Suprapubic skin (tissue), 4 donors: Measurements from ENCODE around the gene LY6G6D. TPM values are rescaled to one million over a fixed set of nuclear protein-coding genes. Genes with fewer than 3 reads are reported as not detected.
A peak's percentile ranks its signal among the peaks of the same experiment; 100 is the strongest.

ENCODE experiments used
- DNase-seq, 2 donors: peaks; one replicate each; pipeline ENCODE4 v3.0.0-alpha.2; 2019; ENCODE audit warnings: low spot score in 2 of 2
- H3K27ac ChIP-seq: fragments of 200-600 bp; sonication (generic); one replicate; pipeline ENCODE4 v1.5.1; 2019
- H3K27me3 ChIP-seq: fragments of 200-600 bp; sonication (generic); one replicate; pipeline ENCODE4 v1.5.1; 2019
- H3K36me3 ChIP-seq: fragments of 200-600 bp; sonication (generic); one replicate; pipeline ENCODE4 v1.5.1; 2019
- H3K4me1 ChIP-seq: fragments of 200-600 bp; sonication (generic); one replicate; pipeline ENCODE4 v1.5.1; 2019
- H3K4me3 ChIP-seq: fragments of 200-600 bp; sonication (generic); one replicate; pipeline ENCODE4 v1.5.1; 2019; ENCODE audit warnings: mild to moderate bottlenecking
- H3K9me3 ChIP-seq: fragments of 200-600 bp; sonication (generic); one replicate; pipeline ENCODE4 v1.5.1; 2019
- CTCF ChIP-seq, 2 donors: fragments of 200-600 bp in 1 of 2; fragments of 450-650 bp in 1 of 2; sonication (generic) in 1 of 2; IDR thresholded peaks; one replicate each; pipeline ENCODE4 v1.5.1; 2016 to 2019; ENCODE audit warnings: antibody characterized with exemption in 2 of 2, mild to moderate bottlenecking in 1 of 2, moderate library complexity in 1 of 2
- EP300 ChIP-seq: sonication (generic); formaldehyde crosslinking; IDR thresholded peaks from one replicate; pipeline ENCODE4 v1.6.1; 2017; ENCODE audit warnings: antibody characterized with exemption
- POLR2A ChIP-seq, 2 donors: fragments of 450-650 bp; IDR thresholded peaks; one replicate each; pipeline ENCODE4 v1.6.1; 2017; ENCODE audit warnings: antibody characterized with exemption in 2 of 2, mild to moderate bottlenecking in 2 of 2, moderate library complexity in 2 of 2
- POLR2AphosphoS5 ChIP-seq, 3 donors: sonication (generic); formaldehyde crosslinking; IDR thresholded peaks; one replicate each; pipeline ENCODE4 v1.6.1; 2017; ENCODE audit warnings: antibody characterized with exemption in 3 of 3
- WGBS: methylation state at CpG from one replicate; pipeline ENCODE4 v1.1.5; 2018; 5-methylcytosine and 5-hydroxymethylcytosine counted together
- total RNA-seq, 4 donors: library from RNA; depleted of rRNA; stranded (reverse); fragments of >200 nt; gene quantifications; one replicate each; pipeline ENCODE4 v1.1.0, GENCODE V29; 2016

The LY6G6D gene
- total RNA-seq, 4 donors from 2014 or later = 5.5 to 30.8 TPM; not detected in 2

- no peak for DNase-seq
- peak overlapping the region; percentile 75 for H3K4me3 ChIP-seq
- peak overlapping the region; percentile 89 for H3K27ac ChIP-seq
- H3K9me3 ChIP-seq = no peaks in the 10 kb centered on the region
- TF ChIP-seq POLR2A (IDR thresholded peaks at IDR 0.05) = peak in 1 of 2 donors; percentile 6
- no peak for TF ChIP-seq EP300
- no peak for TF ChIP-seq CTCF (IDR thresholded peaks at IDR 0.05)
- peak in 1 of 3 donors; percentile 18 for TF ChIP-seq POLR2AphosphoS5 (IDR thresholded peaks at IDR 0.05)
- peaks cover 77% of the 10 kb centered on the region for H3K4me1 ChIP-seq
- no peaks in the 10 kb centered on the region for H3K27me3 ChIP-seq
- H3K36me3 ChIP-seq = peaks cover 40% of the 10 kb centered on the region
- WGBS = 0% methylated on average over 18 of the region's 18 CpGs
Observed at GRCh38 chr6:31734821-31735406, 19.8 kb downstream of the LY6G6D start.

- Histone ChIP-seq H3K4me1 (peaks cover 74% of the 10 kb centered on the region), H3K9me3 (no peaks in the 10 kb centered on the region)
- 0% methylated on average over 13 of the region's 24 CpGs for WGBS
Observed at GRCh38 chr6:31736021-31736767, 21.0 kb downstream of the LY6G6D start, which contains the start of gene CLIC1. Gene CLIC1 (minus strand): TSS chr6:31736530. CDS start chr6:31736300, 230 bp downstream.

GRCh38 chr6:31736768-31737314 is 21.7 kb downstream of the LY6G6D start:
- H3K36me3 ChIP-seq = peaks cover 24% of the 10 kb centered on the region
- H3K27ac ChIP-seq = peak overlapping the region; percentile 89
- 35% methylated on average over 10 of the region's 10 CpGs for WGBS
- peak overlapping the region; percentile 75 for H3K4me3 ChIP-seq
- H3K27me3 ChIP-seq = no peaks in the 10 kb centered on the region
- no peaks in the 10 kb centered on the region for H3K9me3 ChIP-seq
- no peak for DNase-seq
- no peak for TF ChIP-seq EP300
- TF ChIP-seq CTCF (IDR thresholded peaks at IDR 0.05) = no peak
- TF ChIP-seq POLR2A (IDR thresholded peaks at IDR 0.05) = no peak
- TF ChIP-seq POLR2AphosphoS5 (IDR thresholded peaks at IDR 0.05) = no peak
- H3K4me1 ChIP-seq = peaks cover 71% of the 10 kb centered on the region

More at GRCh38 chr6:31736021-31736767, 21.0 kb downstream of the LY6G6D start, which contains the start of gene CLIC1:
- peak; percentile 95 for DNase-seq
- H3K27ac ChIP-seq = peak within 1 kb of the TSS; percentile 89
- H3K4me3 ChIP-seq = peak within 1 kb of the TSS; percentile 75
- H3K27me3 ChIP-seq = no peaks in the 10 kb centered on the region
- peaks cover 31% of the 10 kb centered on the region for H3K36me3 ChIP-seq
- peak; percentile 11 to 79 (median 69) for TF ChIP-seq POLR2AphosphoS5 (IDR thresholded peaks at IDR 0.05)
- no peak for TF ChIP-seq EP300
- no peak for TF ChIP-seq CTCF (IDR thresholded peaks at IDR 0.05)
- peak; percentile 88 to 89 for TF ChIP-seq POLR2A (IDR thresholded peaks at IDR 0.05)

- Histone ChIP-seq H3K27ac (peak overlapping the region; percentile 89), H3K4me3 (no peak overlapping the region), H3K36me3 (peaks cover 22% of the 10 kb centered on the region), H3K27me3 (no peaks in the 10 kb centered on the region), H3K9me3 (no peaks in the 10 kb centered on the region), H3K4me1 (peaks cover 69% of the 10 kb centered on the region)
- WGBS = 60% methylated on average over 7 of the region's 7 CpGs
- no peak for DNase-seq
- TF ChIP-seq EP300 (no peak), POLR2A (IDR thresholded peaks at IDR 0.05) (no peak), CTCF (IDR thresholded peaks at IDR 0.05) (no peak), POLR2AphosphoS5 (IDR thresholded peaks at IDR 0.05) (no peak)
Observed at GRCh38 chr6:31737315-31737990, 22.3 kb downstream of the LY6G6D start.
